HG03064 (cell line): ENCODE measurements around the gene BCAS2.
"Not testable (repeated sequence)": the region's sequence is repeated elsewhere in the genome, so short reads cannot be mapped to it uniquely, and the experiment has no call there.

ENCODE experiments used
- ATAC-seq: cut with Tn5 transposase; IDR thresholded peaks from one replicate; pipeline ENCODE4 v1.9.1; 2021; ENCODE audit warnings: low read depth; ENCODE audit not compliant: unreplicated experiment

The BCAS2 gene

DNA sequence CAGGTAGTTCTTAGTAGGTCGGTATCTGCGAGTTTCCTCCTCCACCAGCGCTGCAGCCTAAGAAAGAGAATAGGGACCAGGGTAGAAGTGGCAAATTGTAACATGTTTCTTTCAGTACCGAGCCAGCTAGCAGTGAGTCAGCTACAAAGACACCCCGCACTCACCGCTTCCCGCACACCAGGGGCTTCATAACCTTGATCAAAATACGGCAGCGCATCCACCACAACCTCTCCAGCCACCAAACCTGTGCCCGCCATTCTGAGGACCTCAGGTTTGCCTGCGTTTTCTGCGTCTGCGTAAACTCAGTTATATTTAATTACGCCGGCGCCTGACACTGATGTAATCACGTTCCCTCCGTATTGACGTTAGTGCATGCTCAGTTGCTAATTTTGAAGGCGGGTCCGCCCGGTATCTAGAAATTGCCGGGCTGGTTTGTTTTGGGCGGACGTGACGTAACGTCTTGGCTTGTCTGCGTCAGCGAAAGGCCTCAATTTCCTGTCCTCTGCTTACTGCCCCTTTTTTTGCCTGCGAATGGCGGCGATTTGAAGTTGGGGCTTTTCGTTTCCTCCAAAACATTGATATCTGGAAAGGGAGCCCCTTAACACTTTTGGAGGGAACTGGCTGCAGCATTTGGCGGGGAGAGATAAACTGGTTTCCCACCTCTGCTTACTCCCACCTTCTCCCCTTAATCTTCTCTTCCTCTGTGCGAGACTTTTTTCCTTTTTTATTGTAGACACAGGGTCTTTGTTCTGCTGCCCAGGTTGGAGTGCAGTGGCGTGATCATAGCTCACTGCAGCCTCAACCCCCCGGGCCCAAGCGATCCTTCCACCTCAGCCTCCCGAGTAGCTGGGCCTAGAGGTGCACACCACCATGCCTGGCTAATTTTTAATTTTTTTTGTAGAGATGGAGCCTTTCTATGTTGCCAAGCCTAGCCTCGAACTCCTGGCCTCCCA is at the start of gene BCAS2:
TSS of gene BCAS2 (minus strand) at position 281 of the 953 bp plus-strand sequence. CDS start at position 257, 24 bp downstream.
- peak; percentile 99 for ATAC-seq

DNA sequence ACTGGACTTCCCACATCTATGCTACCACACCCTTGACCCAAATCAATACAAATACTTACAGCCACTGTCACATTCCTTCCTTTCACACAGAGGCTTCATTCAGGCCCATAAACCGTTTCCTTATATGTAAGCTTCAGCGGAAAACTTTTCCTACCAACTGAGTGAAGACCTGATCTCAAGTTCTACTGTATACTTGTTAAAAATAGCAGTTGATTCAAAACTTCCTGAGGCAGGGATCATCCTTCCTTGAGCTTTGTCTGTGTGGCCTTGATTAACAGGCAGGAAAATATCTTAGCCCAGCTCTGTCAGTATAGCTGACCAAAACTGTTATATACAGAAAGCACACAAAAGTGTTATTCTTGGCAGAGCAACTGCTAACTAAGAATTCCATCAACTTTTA is 45.7 kb upstream of the BCAS2 start:
- ATAC-seq, result no peak

GRCh38 chr1:114623364-114623763 is 41.9 kb upstream of the BCAS2 start:
- ATAC-seq, result no peak

DNA sequence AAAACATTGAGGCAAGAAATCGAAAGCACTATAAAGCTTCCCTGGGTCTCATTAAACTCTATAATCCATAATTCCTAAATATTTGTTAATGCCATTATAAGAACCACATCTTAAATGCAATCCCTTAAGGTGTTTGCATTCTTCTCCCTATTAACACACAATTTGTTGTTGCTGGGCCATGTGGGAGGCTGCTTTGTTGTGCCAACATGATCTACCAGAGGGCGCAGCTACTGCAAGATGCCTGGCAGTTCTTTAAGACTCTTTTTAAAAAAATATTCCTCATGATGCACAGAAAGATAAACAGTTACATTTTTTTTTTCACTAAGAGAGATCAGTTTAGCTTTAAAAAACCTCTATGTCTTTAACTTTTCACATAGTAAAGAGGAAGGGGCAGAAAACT is 39.0 kb upstream of the BCAS2 start:
- no peak for ATAC-seq

DNA sequence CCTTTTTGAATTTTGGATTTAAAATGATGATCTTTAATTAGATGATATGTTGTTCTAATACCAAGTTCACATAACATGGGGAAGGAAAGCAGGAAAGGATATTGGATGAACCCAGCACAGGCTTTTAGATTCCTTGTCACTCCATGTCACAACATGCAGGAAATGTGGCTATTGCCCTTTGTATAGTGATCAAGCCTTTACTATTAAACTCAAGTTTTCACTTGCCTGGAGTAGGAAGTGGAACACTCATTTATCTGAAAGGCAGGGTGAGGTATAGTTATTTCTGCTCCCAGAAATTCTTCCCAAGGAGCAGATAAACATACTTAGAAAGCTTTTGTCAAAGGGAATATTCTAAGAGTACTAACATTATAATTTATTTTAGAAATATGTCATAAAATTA is 37.2 kb upstream of the BCAS2 start:
- ATAC-seq, result no peak

GRCh38 chr1:114610546-114611245 is 29.3 kb upstream of the BCAS2 start:
- ATAC-seq, result no peak

GRCh38 chr1:114609826-114610225 is 28.4 kb upstream of the BCAS2 start:
- ATAC-seq, result no peak

- no peak for ATAC-seq
Observed at GRCh38 chr1:114609026-114609425, 27.6 kb upstream of the BCAS2 start.

- ATAC-seq, result no peak
Observed at GRCh38 chr1:114607223-114607622, 25.8 kb upstream of the BCAS2 start.

- no peak for ATAC-seq
Observed at GRCh38 chr1:114597949-114598348, 16.5 kb upstream of the BCAS2 start.

GRCh38 chr1:114595602-114596001 is 14.2 kb upstream of the BCAS2 start:
- ATAC-seq, result no peak

- no peak for ATAC-seq
Observed at GRCh38 chr1:114594046-114594445, 12.6 kb upstream of the BCAS2 start.

DNA sequence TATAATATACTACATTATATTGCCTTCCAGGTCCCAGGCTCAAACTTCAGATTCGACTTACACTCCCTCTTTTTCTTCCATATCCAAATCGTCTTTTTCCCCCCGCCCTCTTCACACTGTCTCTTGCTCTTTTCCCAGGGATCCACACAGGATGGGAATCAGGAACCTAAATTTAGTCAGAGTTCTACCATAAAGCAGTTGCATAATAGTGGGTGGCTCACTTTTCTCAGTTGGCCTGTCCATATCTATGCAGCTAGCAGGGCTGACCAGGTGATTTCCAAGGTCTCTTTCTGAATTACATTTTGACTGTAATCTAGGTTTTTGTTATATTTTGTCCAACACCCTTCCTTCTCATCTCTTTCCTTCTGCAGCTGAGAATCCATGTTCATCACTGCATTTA is 7.7 kb upstream of the BCAS2 start:
- no peak for ATAC-seq

DNA sequence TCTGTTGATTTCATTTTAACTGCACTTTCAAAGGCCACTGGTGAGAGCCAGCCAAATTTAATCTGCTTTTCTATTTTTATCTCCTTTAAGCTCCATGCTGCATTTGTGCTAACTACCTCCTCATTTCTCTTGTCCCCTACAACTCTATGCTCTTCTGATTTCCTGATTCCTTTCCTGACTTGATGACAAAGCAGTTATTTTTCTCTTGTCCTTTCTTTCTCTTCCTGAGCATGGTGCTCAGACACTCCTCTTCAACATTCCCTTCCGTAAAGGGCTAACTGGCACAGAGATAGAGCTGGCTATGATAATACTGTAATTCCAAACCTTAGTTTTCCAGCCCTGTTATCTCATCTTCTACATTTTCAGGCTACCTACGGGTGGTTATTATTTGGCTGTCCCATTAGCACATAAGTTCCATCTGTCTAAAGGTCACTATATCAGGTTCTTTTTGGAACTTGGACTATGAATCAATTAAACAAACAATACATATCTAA is 6.8 kb upstream of the BCAS2 start:
- ATAC-seq, result no peak

GRCh38 chr1:114587203-114587991 is 6.0 kb upstream of the BCAS2 start:
- no peak for ATAC-seq

- no peak for ATAC-seq
Observed at GRCh38 chr1:114586513-114587047, 5.2 kb upstream of the BCAS2 start.

GRCh38 chr1:114585231-114585630 is 3.8 kb upstream of the BCAS2 start:
- ATAC-seq, result no peak

DNA sequence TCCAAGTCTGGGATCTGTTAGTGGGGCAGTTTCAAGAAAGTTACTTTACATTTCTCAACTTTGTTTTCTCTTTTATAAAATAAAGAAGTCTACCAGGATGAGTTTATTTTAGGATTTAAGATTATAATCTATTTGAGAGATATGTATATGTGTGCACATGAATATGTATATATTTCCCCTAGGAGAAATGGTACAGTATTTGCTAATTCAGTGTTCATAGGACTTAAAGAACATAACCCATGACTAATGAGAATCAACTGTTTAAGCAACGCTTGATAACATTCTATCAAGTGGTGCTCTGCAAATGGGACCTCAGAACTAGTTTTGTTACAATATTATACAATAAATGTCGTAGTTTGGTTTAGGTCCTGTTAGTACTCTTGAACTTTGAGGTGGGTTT is 7.0 kb downstream of the BCAS2 start:
- ATAC-seq, result no peak

- ATAC-seq, result no peak
Observed at GRCh38 chr1:114564141-114564540, 17.3 kb downstream of the BCAS2 start.

- not testable (repeated sequence) for ATAC-seq
Observed at GRCh38 chr1:114562978-114563510, 18.4 kb downstream of the BCAS2 start.
